Activated T-cell treated with anti-CD3 and anti-CD28 coated beads, Interleukin-2, amount 50 U/mL, for 24 hours (primary cell): ENCODE measurements around the gene UBE2J2.

Experiments used
- DNase-seq: peaks from one replicate; pipeline ENCODE4 v3.0.0-alpha.2; 2020
- H3K27ac Mint-ChIP-seq: 2 replicates; pipeline ENCODE4 v1.8.0; 2020; ENCODE audit warnings: mild to moderate bottlenecking, mixed read lengths
- H3K27me3 Mint-ChIP-seq: 2 replicates; pipeline ENCODE4 v1.8.0; 2020; ENCODE audit warnings: mixed read lengths
- H3K36me3 Mint-ChIP-seq: 2 replicates; pipeline ENCODE4 v1.8.0; 2020; ENCODE audit warnings: low read depth, mixed read lengths
- H3K4me1 Mint-ChIP-seq: 2 replicates; pipeline ENCODE4 v1.8.0; 2020; ENCODE audit warnings: low read depth, mixed read lengths
- H3K4me3 Mint-ChIP-seq: 2 replicates; pipeline ENCODE4 v1.8.0; 2020; ENCODE audit warnings: mild to moderate bottlenecking, moderate library complexity, mixed read lengths
- H3K9me3 Mint-ChIP-seq: 2 replicates; pipeline ENCODE4 v1.8.0; 2020; ENCODE audit warnings: mixed read lengths

The UBE2J2 gene

GRCh38 chr1:1232796-1233566, 40.7 kb downstream of the UBE2J2 start:
- Mint-ChIP-seq H3K27ac (peak overlapping the region; percentile 91), H3K9me3 (no peaks in the 10 kb centered on the region), H3K36me3 (peaks cover 53% of the 10 kb centered on the region), H3K27me3 (no peaks in the 10 kb centered on the region), H3K4me1 (peaks cover 39% of the 10 kb centered on the region), H3K4me3 (peak overlapping the region; percentile 74)
- DNase-seq, result no peak

- H3K9me3 Mint-ChIP-seq, result no peaks in the 10 kb centered on the region
- H3K36me3 Mint-ChIP-seq, result peaks cover 58% of the 10 kb centered on the region
- H3K27ac Mint-ChIP-seq, result peak within 1 kb of the TSS; percentile 94
- DNase-seq, result no peak
- H3K4me3 Mint-ChIP-seq, result peak within 1 kb of the TSS; percentile 94
- peaks cover 39% of the 10 kb centered on the region for H3K4me1 Mint-ChIP-seq
- H3K27me3 Mint-ChIP-seq, result no peaks in the 10 kb centered on the region
These were observed 41.4 kb downstream of the UBE2J2 start, which contains the start of gene B3GALT6 for GRCh38 chr1:1232208-1232795. TSS of gene B3GALT6 (plus strand) at chr1:1232237. CDS start at chr1:1232279, 42 bp downstream.

- H3K4me1 Mint-ChIP-seq, result peaks cover 39% of the 10 kb centered on the region
- peak within 1 kb of the TSS; percentile 94 for H3K27ac Mint-ChIP-seq
- peak; percentile 95 for DNase-seq
- H3K4me3 Mint-ChIP-seq, result peak within 1 kb of the TSS; percentile 94
- no peaks in the 10 kb centered on the region for H3K9me3 Mint-ChIP-seq
- no peaks in the 10 kb centered on the region for H3K27me3 Mint-ChIP-seq
- H3K36me3 Mint-ChIP-seq, result peaks cover 62% of the 10 kb centered on the region
These were observed 42.0 kb downstream of the UBE2J2 start, which contains the start of gene SDF4 for GRCh38 chr1:1231400-1232207. TSS of gene SDF4 (minus strand) at chr1:1232001. CDS start at chr1:1228772, 3,229 bp downstream.

GRCh38 chr1:1230656-1231399, 42.8 kb downstream of the UBE2J2 start:
- DNase-seq, result no peak
- Mint-ChIP-seq H3K4me1 (peaks cover 40% of the 10 kb centered on the region), H3K9me3 (no peaks in the 10 kb centered on the region), H3K27ac (peak overlapping the region; percentile 94), H3K4me3 (peak overlapping the region; percentile 94), H3K36me3 (peaks cover 70% of the 10 kb centered on the region), H3K27me3 (no peaks in the 10 kb centered on the region)

- Mint-ChIP-seq H3K4me1 (peaks cover 45% of the 10 kb centered on the region), H3K4me3 (peak overlapping the region; percentile 94), H3K9me3 (no peaks in the 10 kb centered on the region), H3K36me3 (peaks cover 74% of the 10 kb centered on the region), H3K27ac (peak overlapping the region; percentile 94), H3K27me3 (no peaks in the 10 kb centered on the region)
- no peak for DNase-seq
These were observed 43.9 kb downstream of the UBE2J2 start for GRCh38 chr1:1229770-1230169.

- H3K27ac Mint-ChIP-seq, result peak overlapping the region; percentile 40
- DNase-seq, result no peak
- peaks cover 36% of the 10 kb centered on the region for H3K4me1 Mint-ChIP-seq
- no peak overlapping the region for H3K4me3 Mint-ChIP-seq
- H3K36me3 Mint-ChIP-seq, result peaks cover 73% of the 10 kb centered on the region
- H3K9me3 Mint-ChIP-seq, result no peaks in the 10 kb centered on the region
- no peaks in the 10 kb centered on the region for H3K27me3 Mint-ChIP-seq
These were observed 44.9 kb downstream of the UBE2J2 start for GRCh38 chr1:1228596-1229321.

- Mint-ChIP-seq H3K36me3 (peaks cover 74% of the 10 kb centered on the region), H3K4me3 (no peak overlapping the region), H3K27ac (peak overlapping the region; percentile 40), H3K9me3 (no peaks in the 10 kb centered on the region), H3K27me3 (no peaks in the 10 kb centered on the region), H3K4me1 (peaks cover 32% of the 10 kb centered on the region)
- DNase-seq, result no peak
These were observed 45.5 kb downstream of the UBE2J2 start for GRCh38 chr1:1228187-1228586.

- Mint-ChIP-seq H3K9me3 (no peaks in the 10 kb centered on the region), H3K4me3 (no peak overlapping the region), H3K27ac (no peak overlapping the region), H3K27me3 (no peaks in the 10 kb centered on the region), H3K4me1 (peaks cover 35% of the 10 kb centered on the region), H3K36me3 (peaks cover 82% of the 10 kb centered on the region)
- DNase-seq, result no peak
These were observed 46.3 kb downstream of the UBE2J2 start for GRCh38 chr1:1227386-1227785.

- Mint-ChIP-seq H3K27ac (peak overlapping the region; percentile 33), H3K4me1 (peaks cover 35% of the 10 kb centered on the region), H3K9me3 (no peaks in the 10 kb centered on the region), H3K4me3 (no peak overlapping the region), H3K36me3 (peaks cover 85% of the 10 kb centered on the region), H3K27me3 (no peaks in the 10 kb centered on the region)
- no peak for DNase-seq
These were observed 46.9 kb downstream of the UBE2J2 start for GRCh38 chr1:1226566-1227362.

- H3K4me1 Mint-ChIP-seq, result peaks cover 36% of the 10 kb centered on the region
- H3K27me3 Mint-ChIP-seq, result no peaks in the 10 kb centered on the region
- H3K4me3 Mint-ChIP-seq, result no peak overlapping the region
- DNase-seq, result no peak
- peak overlapping the region; percentile 50 for H3K27ac Mint-ChIP-seq
- H3K36me3 Mint-ChIP-seq, result peaks cover 85% of the 10 kb centered on the region
- H3K9me3 Mint-ChIP-seq, result no peaks in the 10 kb centered on the region
These were observed 47.7 kb downstream of the UBE2J2 start for GRCh38 chr1:1225913-1226312.

GRCh38 chr1:1225238-1225845, 48.3 kb downstream of the UBE2J2 start:
- Mint-ChIP-seq H3K4me3 (no peak overlapping the region), H3K27me3 (no peaks in the 10 kb centered on the region), H3K9me3 (no peaks in the 10 kb centered on the region), H3K27ac (peak overlapping the region; percentile 50), H3K4me1 (peaks cover 35% of the 10 kb centered on the region), H3K36me3 (peaks cover 85% of the 10 kb centered on the region)
- DNase-seq, result no peak

GRCh38 chr1:1223891-1224290, 49.8 kb downstream of the UBE2J2 start:
- Mint-ChIP-seq H3K27ac (no peak overlapping the region), H3K27me3 (no peaks in the 10 kb centered on the region), H3K4me3 (no peak overlapping the region), H3K4me1 (peaks cover 30% of the 10 kb centered on the region), H3K36me3 (peaks cover 74% of the 10 kb centered on the region), H3K9me3 (no peaks in the 10 kb centered on the region)
- no peak for DNase-seq

- H3K9me3 Mint-ChIP-seq, result no peaks in the 10 kb centered on the region
- no peak for DNase-seq
- H3K4me3 Mint-ChIP-seq, result no peak overlapping the region
- H3K27me3 Mint-ChIP-seq, result no peaks in the 10 kb centered on the region
- peaks cover 27% of the 10 kb centered on the region for H3K4me1 Mint-ChIP-seq
- H3K27ac Mint-ChIP-seq, result no peak overlapping the region
- H3K36me3 Mint-ChIP-seq, result peaks cover 70% of the 10 kb centered on the region
These were observed 50.3 kb downstream of the UBE2J2 start for GRCh38 chr1:1223321-1223720.
